NCI-H524 (cell line): ENCODE measurements around the gene ZBTB8OS.
A peak's percentile ranks its signal among the peaks of the same experiment; 100 is the strongest.
"Not testable (repeated sequence)": the region's sequence is repeated elsewhere in the genome, so short reads cannot be mapped to it uniquely, and the experiment has no call there.

Experiments
- DNase-seq, 2 experiments: peaks; one replicate each; lab custom pipeline; 2025; lab: John Stamatoyannopoulos, UW

ZBTB8OS gene

GRCh38 chr1:32650752-32651460 lies 556 bp upstream of the ZBTB8OS start, which contains the start of gene RBBP4:
RBBP4 (plus strand) TSS chr1:32651208; CDS start chr1:32651307, 99 bp downstream.
- peak; percentile 94 to 97 for DNase-seq

DNA sequence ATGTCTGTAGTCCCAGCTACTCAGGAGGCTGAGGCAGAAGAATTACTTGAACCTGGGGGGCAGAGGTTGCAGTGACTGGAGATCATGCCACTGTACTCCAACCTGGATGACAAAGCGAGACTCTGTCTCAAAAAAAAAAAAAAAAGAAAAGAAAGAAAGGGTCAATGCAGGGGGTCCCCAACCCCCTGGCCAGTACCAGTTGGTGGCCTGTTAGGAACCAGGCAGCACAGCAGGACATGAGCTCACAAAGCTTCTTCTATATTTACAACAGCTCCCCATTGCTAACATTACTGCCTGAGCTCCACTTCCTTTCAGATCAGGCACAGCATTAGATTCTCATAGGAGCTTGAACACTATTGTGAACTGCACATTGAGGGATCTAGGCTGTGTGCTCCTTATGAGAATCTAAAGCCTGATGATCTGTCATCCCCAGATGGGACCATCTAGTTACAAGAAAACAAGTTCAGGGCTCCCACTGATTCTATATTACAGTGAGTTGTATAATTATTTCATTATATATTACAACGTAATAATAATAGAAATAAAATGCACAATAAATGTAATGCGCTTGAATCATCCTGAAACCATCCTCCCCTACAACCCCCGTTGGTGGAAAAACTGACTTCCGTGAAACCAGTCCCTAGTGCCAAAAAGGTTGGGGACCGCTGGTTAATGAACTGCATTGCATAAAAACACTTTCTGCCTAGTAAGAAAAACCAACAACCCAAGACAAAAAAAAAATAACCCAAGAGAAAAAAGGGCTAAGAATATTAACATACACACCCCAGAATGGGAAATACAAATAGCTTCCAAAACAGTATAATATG lies 2.8 kb downstream of the ZBTB8OS start:
- no peak for DNase-seq

DNA sequence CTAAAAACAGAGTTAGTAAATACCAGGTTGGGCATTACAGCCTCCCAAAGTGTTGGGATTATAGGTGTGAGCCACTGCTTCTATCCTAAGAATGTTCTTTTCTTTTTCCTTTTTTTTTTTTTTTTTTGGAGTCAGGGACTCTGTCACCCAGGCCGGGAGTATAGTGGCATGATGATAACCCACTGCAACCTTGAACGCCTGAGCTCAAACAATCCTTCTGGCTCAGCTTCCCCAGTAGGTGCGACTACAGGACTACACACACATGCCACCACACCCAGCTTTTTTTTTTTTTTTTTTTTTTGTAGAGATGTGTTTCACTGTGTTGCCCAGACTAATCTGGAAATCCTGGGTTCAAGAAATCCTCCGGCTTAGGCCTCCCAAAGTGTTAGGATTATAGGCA lies 5.9 kb downstream of the ZBTB8OS start:
- no peak for DNase-seq

GRCh38 chr1:32642292-32642827 lies 8.0 kb downstream of the ZBTB8OS start:
- not testable (repeated sequence) for DNase-seq

- DNase-seq = no peak
Measured at GRCh38 chr1:32639489-32640075, 10.8 kb downstream of the ZBTB8OS start.

GRCh38 chr1:32636914-32637645 lies 13.3 kb downstream of the ZBTB8OS start:
- no peak for DNase-seq

DNA sequence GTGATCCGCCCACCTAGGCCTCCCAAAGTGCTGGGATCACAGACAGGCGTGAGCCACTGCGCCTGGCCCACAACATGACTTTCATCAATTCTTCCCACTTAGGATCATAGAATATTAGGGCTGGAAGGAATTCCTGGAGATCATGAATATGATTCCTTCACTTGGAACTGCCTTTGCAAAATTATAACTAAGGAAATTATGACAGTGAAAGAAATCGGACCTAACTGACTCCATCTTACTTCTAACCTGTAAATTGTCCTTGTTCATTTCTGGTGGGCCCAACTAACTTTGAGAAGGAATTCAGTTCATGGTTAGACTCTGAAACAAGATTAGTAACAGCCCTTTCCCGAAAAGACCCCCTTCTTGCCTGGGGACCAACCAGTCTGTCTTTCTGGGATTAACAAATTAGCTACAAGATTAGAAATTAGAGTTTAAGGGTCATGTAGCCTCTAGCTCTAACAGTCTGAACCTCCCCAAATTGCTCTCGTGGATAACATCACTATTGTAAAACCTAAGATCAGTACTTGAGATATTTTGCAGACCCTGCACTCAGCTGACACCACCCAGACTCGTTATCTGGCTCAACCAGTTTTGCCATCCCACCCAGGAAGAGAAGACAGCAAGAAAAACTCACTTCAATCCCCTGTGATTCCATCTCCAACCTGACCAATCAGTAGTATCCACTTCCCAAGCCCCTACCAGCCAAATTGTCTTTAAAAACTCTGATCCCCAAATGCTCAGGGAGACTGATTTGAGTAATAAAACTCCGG lies 14.7 kb downstream of the ZBTB8OS start:
- no peak for DNase-seq

DNA sequence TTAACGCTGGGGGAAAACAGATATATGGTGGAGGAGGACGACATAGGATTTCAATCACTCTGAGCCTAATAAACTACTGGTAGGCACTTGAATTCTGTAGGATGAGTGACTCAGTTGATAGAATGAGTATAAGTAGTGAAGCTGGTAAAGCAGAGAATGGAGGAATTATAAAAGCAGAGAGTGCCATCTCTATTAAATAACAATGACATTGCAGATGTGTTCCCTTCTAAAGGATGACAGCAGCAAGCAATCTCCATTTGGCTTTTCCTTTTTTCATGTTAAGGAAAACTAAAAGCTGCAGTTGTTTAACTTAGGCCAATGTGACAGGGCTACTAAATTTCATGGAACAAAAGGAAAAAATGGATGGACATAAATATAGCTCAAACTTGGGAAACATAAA lies 17.5 kb downstream of the ZBTB8OS start:
- no peak for DNase-seq

DNA sequence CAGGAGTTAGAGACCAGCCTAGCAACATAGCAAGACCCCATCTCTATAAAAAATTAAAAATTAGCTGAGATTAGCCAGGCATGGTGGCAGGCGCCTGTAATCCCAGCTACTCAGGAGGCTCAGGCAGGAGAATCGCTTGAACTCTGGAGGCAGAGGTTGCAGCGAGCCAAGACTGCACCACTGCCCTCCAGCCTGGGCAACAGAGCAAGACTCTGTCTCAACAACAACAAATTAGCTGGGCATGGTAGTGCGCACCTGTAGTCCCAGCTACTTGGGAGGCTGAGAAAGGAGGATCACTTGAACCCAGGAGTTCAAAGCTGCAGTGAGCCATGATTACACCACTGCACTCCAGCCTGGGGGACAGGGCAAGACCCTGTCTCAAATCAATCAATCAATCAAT lies 20.2 kb downstream of the ZBTB8OS start:
- not testable (repeated sequence) for DNase-seq

- no peak for DNase-seq
Measured at GRCh38 chr1:32627596-32628162, 22.7 kb downstream of the ZBTB8OS start.

DNA sequence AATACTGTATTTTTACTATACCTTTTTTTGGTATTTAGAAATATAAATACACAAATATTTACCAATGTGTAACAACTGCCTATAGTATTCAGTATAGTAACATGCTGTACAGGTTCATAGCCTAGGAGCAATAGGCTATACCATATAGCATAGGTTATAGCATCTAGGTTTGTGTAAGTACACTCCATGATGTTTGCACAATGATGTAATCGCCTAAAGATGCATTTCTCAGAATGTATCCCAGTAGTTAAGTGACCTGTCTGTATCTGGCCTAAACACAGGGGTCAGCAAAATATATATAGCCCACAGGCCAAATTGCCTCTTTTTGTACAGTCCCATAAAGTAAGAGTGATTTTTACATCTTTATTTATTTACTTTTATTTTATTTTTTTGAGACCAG lies 24.2 kb downstream of the ZBTB8OS start:
- DNase-seq = no peak

GRCh38 chr1:32623775-32624174 lies 26.6 kb downstream of the ZBTB8OS start:
- DNase-seq = no peak

DNA sequence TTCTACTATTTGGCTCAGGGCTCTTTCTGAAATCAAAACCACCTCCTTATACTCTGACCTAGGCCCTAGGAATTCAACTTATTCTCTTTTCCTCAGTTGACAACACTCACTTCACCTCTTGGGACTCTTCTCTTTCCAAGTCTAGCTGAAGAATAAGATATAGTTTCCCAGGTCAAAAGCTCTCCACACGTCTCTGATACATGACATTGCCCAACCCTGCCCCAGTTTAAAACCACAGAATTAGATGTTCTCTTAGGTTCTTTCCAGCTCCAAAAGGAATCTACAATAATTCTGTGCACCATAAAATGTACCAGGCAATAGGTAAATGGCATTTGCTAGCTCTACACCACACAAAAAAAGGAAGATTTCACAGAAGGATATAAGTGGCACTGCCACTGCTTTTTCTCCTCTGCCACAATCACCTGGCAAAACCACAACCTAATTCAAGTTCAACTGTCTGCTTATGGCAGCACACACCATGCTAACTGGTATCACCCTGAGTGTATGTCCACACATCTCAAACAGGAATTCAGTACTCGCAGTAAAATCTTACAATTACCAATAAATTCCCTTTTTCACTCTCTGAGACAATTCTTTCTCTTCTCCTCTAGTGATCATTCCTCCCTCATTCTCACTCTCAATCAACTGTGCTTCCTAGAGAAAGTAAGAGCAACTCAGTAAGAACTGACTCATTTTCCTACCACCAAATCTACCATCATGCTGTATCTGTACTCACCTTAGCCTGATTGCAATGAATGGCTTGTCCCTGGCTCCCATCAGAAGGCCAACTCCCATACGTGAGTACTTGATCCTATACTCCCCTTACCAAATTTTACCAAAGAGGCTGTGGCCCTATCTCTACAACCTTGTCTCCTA lies 27.3 kb downstream of the ZBTB8OS start:
- DNase-seq = no peak

DNA sequence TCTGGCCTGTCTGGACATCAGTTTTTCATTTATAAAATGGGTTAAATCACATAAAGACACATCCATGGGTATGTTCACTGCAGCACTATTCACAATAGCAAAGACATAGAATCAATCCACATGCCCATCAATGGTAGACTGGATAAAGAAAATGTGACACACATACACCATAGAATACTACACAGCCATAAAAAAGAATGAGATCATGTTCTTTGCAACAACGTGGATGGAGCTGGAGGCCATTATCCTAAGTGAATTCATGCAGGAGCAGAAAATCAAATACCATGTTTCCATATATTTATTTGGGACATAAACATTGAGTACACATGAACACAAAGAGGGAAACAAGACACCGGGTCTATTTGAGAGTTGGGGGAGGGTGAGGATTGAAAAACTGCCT lies 28.1 kb downstream of the ZBTB8OS start:
- DNase-seq = no peak

GRCh38 chr1:32619701-32620485 lies 30.5 kb downstream of the ZBTB8OS start:
- no peak for DNase-seq

DNA sequence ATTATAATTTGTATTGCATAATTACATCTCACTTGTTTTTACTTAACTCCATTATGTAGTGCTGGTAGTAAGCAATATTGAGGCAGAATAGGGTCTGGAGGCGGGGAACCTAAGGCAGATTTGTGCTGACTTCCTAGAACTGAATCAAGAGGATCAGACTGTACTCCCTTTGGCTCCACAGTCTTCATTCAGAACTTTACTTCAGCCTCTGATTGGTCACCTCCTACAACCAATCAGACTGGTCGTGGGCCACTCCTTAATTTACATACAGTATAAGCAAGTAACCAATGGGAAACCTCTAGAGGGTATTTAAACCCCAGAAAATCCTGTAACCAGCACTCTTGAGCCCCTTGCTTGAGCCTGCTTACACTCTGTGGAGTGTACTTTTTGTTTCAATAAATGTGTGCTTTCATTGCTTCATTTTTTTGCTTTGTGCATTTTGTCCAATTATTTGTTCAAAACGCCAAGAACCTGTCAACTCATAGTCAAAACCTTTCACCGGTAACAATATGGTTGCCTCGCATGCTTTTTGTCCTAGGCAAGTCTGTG lies 31.6 kb downstream of the ZBTB8OS start:
- DNase-seq = no peak

DNA sequence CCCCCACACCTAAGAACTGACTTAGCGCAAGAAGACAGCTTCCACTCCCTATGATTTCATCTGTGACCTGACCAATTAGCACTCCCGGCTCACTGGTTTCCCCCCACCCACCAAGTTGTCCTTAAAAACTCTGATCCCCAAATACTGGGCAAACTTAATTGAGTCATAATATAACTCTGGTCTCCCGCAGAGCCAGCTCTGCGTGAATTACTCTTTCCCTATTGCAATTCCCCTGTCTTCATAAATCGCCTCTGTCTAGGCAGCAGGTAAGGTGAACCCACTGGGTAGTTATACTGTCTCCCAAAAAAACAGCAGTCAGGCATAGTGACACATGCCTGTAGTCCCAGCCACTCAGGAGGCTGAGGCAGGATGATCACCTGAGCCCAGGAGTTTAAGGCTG lies 36.9 kb downstream of the ZBTB8OS start:
- no peak for DNase-seq

GRCh38 chr1:32612189-32612881 lies 38.0 kb downstream of the ZBTB8OS start:
- DNase-seq = peak; percentile 70 to 88
